Endothelial cell of umbilical vein (primary cell): ENCODE measurements around the gene SAFB. TPM values are rescaled to one million over a fixed set of nuclear protein-coding genes. Genes with fewer than 3 reads are reported as not detected.

ENCODE experiments used
- BruUV-seq: library from RNA; stranded (reverse); fragments of 400-500 nt; replicated peaks from 2 replicates; lab custom pipeline; 2021; lab: Mats Ljungman, UMichigan
- CTCF ChIA-PET: fragments of 300-600, 350-600 bp; sonication (Branson Sonifier 250); formaldehyde crosslinking; loops from one replicate; lab custom pipeline; 2021; ENCODE audit warnings: antibody characterized with exemption, inconsistent platforms; lab: Charles Lee
- POLR2A ChIA-PET: fragments of 300-600, 350-600 bp; sonication (Branson Sonifier 250); formaldehyde crosslinking; loops from one replicate; lab custom pipeline; 2021; ENCODE audit warnings: antibody characterized with exemption, inconsistent platforms; lab: Charles Lee
- DNase-seq: peaks from one replicate; pipeline ENCODE4 v3.0.0-alpha.2; 2011; ENCODE audit warnings: low read depth, low spot score
- FAIRE-seq: peaks from 2 replicates; lab custom pipeline; 2011; peaks lifted over from hg19 to GRCh38; lab: Jason Lieb, UNC
- H2AFZ ChIP-seq: 2 replicates; pipeline ENCODE4 v1.6.0; 2012; ENCODE audit warnings: low read depth, low read length, control low read depth, inconsistent platforms
- H3K27ac ChIP-seq: 2 replicates; pipeline ENCODE4 v1.5.1; 2011; ENCODE audit warnings: low read depth, mild to moderate bottlenecking, control low read depth, low read length, moderate library complexity; ENCODE audit not compliant: insufficient read depth
- H3K27me3 ChIP-seq, 2 experiments: 2 replicates each; pipeline versions ENCODE4 v1.6.0 to v1.6.1; 2011; ENCODE audit warnings: low read length in 2 of 2, mixed read lengths in 1 of 2; ENCODE audit not compliant: control insufficient read depth in 2 of 2, insufficient read depth in 2 of 2
- H3K36me3 ChIP-seq, 2 experiments: 2 replicates in 1 of 2; 3 replicates in 1 of 2; pipeline ENCODE4 v1.5.1; 2011; ENCODE audit warnings: low read length in 2 of 2, mild to moderate bottlenecking in 1 of 2, moderate library complexity in 1 of 2; ENCODE audit not compliant: control insufficient read depth in 2 of 2, insufficient read depth in 2 of 2; ENCODE audit errors: extremely low read depth in 1 of 2
- H3K4me1 ChIP-seq: 3 replicates; pipeline ENCODE4 v1.5.1; 2011; ENCODE audit warnings: mild to moderate bottlenecking, low read length; ENCODE audit not compliant: control insufficient read depth, insufficient read depth; ENCODE audit errors: extremely low read depth
- H3K4me2 ChIP-seq: 2 replicates; pipeline ENCODE4 v1.6.1; 2011; ENCODE audit warnings: low read length, control low read depth, mixed read lengths; ENCODE audit not compliant: insufficient read depth
- H3K4me3 ChIP-seq, 3 experiments: fragments of 200-600 bp in 1 of 3; sonication (generic), shearing (Covaris generic) in 1 of 3; replicated peaks in 1 of 3; 2 replicates each; pipeline ENCODE4 v1.5.1; 2011 to 2016; ENCODE audit warnings: control low read depth in 3 of 3, low read length in 3 of 3, mild to moderate bottlenecking in 2 of 3, inconsistent platforms in 1 of 3, low read depth in 1 of 3, moderate library complexity in 1 of 3; ENCODE audit not compliant: insufficient read depth in 1 of 3
- H3K79me2 ChIP-seq: 2 replicates; pipeline ENCODE4 v1.6.0; 2012; ENCODE audit warnings: low read length, inconsistent platforms; ENCODE audit not compliant: control insufficient read depth, insufficient read depth
- H3K9ac ChIP-seq: replicated peaks from 2 replicates; pipeline ENCODE3; 2011; ENCODE audit warnings: low read length, control low read depth; ENCODE audit not compliant: insufficient read depth; ENCODE audit errors: extremely low read depth
- H3K9me1 ChIP-seq: replicated peaks from 3 replicates; pipeline ENCODE4 v1.6.0; 2011; ENCODE audit warnings: mild to moderate bottlenecking, low read length; ENCODE audit not compliant: control insufficient read depth, insufficient read depth; ENCODE audit errors: extremely low read depth
- H3K9me3 ChIP-seq: replicated peaks from 2 replicates; pipeline ENCODE4 v1.5.1; 2012; ENCODE audit warnings: low read length, inconsistent platforms; ENCODE audit not compliant: control insufficient read depth, insufficient read depth
- H4K20me1 ChIP-seq: replicated peaks from 2 replicates; pipeline ENCODE3; 2011; ENCODE audit warnings: mild to moderate bottlenecking, low read length; ENCODE audit not compliant: control insufficient read depth, insufficient read depth; ENCODE audit errors: extremely low read depth
- EZH2 ChIP-seq: IDR thresholded peaks from 2 replicates; pipeline ENCODE4 v1.6.1; 2012; ENCODE audit warnings: borderline replicate concordance, low read depth, mild to moderate bottlenecking, moderate library complexity, low read length, inconsistent platforms; ENCODE audit not compliant: severe bottlenecking
- FOS ChIP-seq: IDR thresholded peaks from 2 replicates; pipeline ENCODE4 v1.6.1; 2011; ENCODE audit warnings: mild to moderate bottlenecking, low read length, moderate library complexity, borderline replicate concordance; ENCODE audit not compliant: insufficient read depth
- GATA2 ChIP-seq: IDR thresholded peaks from 2 replicates; pipeline ENCODE4 v1.7.0; 2011; ENCODE audit warnings: low read depth, mild to moderate bottlenecking, moderate library complexity, mixed read lengths, low read length; ENCODE audit not compliant: insufficient read length, insufficient read depth
- JUN ChIP-seq: IDR thresholded peaks from 2 replicates; pipeline ENCODE4 v1.6.1; 2011; ENCODE audit warnings: borderline replicate concordance, low read depth; ENCODE audit not compliant: insufficient read length, insufficient read depth
- MAX ChIP-seq: IDR thresholded peaks from 2 replicates; pipeline ENCODE4 v1.6.1; 2011; ENCODE audit not compliant: insufficient read depth, insufficient read length
- MYC ChIP-seq: IDR thresholded peaks from one replicate; pipeline ENCODE4 v1.6.1; 2011; ENCODE audit warnings: mild to moderate bottlenecking, low read depth, low read length
- POLR2A ChIP-seq: IDR thresholded peaks from 2 replicates; pipeline ENCODE4 v1.6.1; 2012; ENCODE audit warnings: low read depth, mild to moderate bottlenecking, control low read depth, low read length
- POLR2AphosphoS5 ChIP-seq: IDR thresholded peaks from 2 replicates; pipeline ENCODE4 v1.6.1; 2012; ENCODE audit warnings: low read depth, mild to moderate bottlenecking, control low read depth, low read length, moderate library complexity; ENCODE audit not compliant: insufficient read depth
- dilution Hi-C: fragments of 300-500 bp; cut with MboI; formaldehyde crosslinking; loops from one replicate; pipeline ENCODE4 v1.15.0; 2019; ENCODE audit warnings: low sequenced_read_pairs; ENCODE audit not compliant: extremely low pct_ligation_motif_present
- intact Hi-C: fragments of 100-400 bp; cut with micrococcal nuclease; formaldehyde crosslinking; loops from one replicate; pipeline ENCODE4 v1.10.0; 2022
- polyA plus RNA-seq, 4 experiments: library from polyadenylated mRNA; depleted of rRNA in 3 of 4; stranded (reverse) in 3 of 4; unstranded in 1 of 4; fragments of >200 nt; gene quantifications; 2 replicates each; pipeline versions ENCODE4 v1.2.1 to v1.2.3, GENCODE V29; 2011 to 2012; ENCODE audit warnings: missing spikeins in 1 of 4
- total RNA-seq: library from RNA; stranded (reverse); gene quantifications from 2 replicates; pipeline ENCODE4 v1.2.3, GENCODE V29; 2021
- TF ChIP-seq, protein P1 (sequence below), 2 donors: IDR thresholded peaks; 1 replicate in 1 of 2; 2 replicates in 1 of 2; pipeline ENCODE4 v1.5.1; 2011; ENCODE audit warnings: low read length in 2 of 2, mild to moderate bottlenecking in 2 of 2, moderate library complexity in 2 of 2, control low read depth in 1 of 2, inconsistent platforms in 1 of 2, low read depth in 1 of 2; ENCODE audit not compliant: insufficient read depth in 1 of 2; ENCODE audit errors: extremely low read depth in 1 of 2

Gene SAFB
- total and polyA plus RNA-seq, 2 donors (not counting 3 experiments of a cell fraction or from before 2014, with no cell fraction given): 44.7 to 109 TPM

- Histone ChIP-seq H3K9me3 (no peaks in the 10 kb centered on the region), H3K4me3 (no peak overlapping the region), H3K79me2 (no peaks in the 10 kb centered on the region), H3K9ac (no peak overlapping the region), H3K27ac (no peak overlapping the region), H3K36me3 (peaks cover 25 to 68% of the 10 kb centered on the region in 2 experiments), H3K4me1 (no peaks in the 10 kb centered on the region), H3K4me2 (no peak overlapping the region), H3K27me3 (no peaks in the 10 kb centered on the region), H2AFZ (no peak overlapping the region), H4K20me1 (no peaks in the 10 kb centered on the region), H3K9me1 (no peaks in the 10 kb centered on the region)
- dilution Hi-C loops: no loop called here
- DNase-seq (no peak), FAIRE-seq (no peak)
- intact Hi-C loops: no loop called here
- TF ChIP-seq MAX (no peak), JUN (no peak), MYC (no peak), FOS (no peak), POLR2AphosphoS5 (no peak), EZH2 (no peak), POLR2A (no peak), GATA2 (no peak)
- TF ChIP-seq, protein P1, sequence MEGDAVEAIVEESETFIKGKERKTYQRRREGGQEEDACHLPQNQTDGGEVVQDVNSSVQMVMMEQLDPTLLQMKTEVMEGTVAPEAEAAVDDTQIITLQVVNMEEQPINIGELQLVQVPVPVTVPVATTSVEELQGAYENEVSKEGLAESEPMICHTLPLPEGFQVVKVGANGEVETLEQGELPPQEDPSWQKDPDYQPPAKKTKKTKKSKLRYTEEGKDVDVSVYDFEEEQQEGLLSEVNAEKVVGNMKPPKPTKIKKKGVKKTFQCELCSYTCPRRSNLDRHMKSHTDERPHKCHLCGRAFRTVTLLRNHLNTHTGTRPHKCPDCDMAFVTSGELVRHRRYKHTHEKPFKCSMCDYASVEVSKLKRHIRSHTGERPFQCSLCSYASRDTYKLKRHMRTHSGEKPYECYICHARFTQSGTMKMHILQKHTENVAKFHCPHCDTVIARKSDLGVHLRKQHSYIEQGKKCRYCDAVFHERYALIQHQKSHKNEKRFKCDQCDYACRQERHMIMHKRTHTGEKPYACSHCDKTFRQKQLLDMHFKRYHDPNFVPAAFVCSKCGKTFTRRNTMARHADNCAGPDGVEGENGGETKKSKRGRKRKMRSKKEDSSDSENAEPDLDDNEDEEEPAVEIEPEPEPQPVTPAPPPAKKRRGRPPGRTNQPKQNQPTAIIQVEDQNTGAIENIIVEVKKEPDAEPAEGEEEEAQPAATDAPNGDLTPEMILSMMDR (IDR thresholded peaks at IDR 0.05; ENCODE audit: extremely low read depth in 1 of 2, insufficient read depth in 1 of 2, low read depth in 1 of 2, low read length in 2 of 2): no peak
- ChIA-PET POLR2A (no interaction called here), CTCF (no interaction called here)
- no TSS peak for BruUV-seq
These were observed 32.1 kb upstream of the SAFB start for GRCh38 chr19:5590865-5591154.
